Activated T-helper 1 cell treated with anti-CD3 and anti-CD28 coated beads, Interleukin-2, amount 50 U/mL, for 16 hours (primary cell): ENCODE data around the gene GBP7.
"Not testable (repeated sequence)": the region's sequence is repeated elsewhere in the genome, so short reads cannot be mapped to it uniquely, and the experiment has no call there.

Experiments used
- DNase-seq, 2 donors: peaks; one replicate each; pipeline ENCODE4 v3.0.0-alpha.2; 2020; ENCODE audit warnings: low read depth in 1 of 2, low spot score in 1 of 2

The GBP7 gene

DNA sequence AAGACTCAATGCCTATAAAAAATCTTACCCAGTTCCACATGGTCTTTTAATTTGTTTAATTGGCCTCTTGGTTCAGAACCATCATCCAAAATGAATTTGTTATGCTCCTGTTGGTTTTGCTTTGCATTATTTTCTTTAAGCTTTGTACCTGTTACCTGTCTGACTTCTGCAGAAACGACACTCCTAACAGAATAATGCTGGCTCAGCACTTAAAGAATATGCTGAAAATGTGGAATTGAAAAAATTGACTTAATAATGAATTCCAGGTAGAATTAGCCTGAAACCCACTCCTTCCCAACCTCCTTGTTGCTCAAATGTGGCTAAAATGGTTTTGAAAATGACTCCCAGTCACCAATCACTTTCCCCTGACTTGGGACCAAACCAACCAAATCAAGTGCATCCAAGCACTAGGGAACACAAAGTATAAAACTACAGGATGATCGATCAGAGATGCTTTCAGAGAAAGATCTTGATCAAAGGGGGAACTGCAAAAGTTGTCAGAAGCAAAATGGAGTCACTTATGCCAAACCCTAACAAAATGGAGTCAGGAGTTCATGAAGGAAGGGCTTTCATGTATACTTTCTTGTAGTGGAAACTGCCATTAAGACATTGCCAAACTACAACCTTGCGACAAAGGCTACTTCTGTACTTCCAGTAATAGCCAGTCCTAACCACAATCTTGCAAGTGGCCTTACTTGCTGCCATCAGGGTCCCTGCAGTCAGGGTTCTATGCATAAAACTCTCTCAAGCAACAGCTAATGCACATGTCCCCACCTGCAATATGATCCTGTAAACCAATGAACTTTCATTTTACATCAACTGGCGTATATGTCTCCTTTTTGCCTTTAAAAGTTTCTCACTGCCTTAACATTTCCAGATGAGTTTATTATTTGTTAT lies 5.4 kb downstream of the GBP7 start:
- DNase-seq = no peak

DNA sequence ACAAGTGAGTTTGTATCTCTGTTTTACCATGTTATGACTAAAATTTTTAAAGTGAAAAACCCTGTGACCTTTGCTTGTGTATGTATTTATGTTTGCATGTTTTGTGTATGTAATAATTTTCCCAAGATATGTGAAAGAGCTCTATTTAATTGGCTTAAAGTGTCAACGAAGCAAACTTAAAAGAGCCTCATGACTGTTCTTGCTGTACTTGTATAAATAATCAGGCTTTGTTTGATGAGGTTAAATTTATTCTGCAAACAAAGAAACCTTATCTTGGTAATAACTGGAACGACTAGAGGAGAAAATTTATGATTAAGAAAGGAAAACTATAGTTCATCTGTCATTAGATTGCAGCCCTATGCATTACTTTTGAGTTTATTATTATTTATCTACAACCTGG lies 6.6 kb downstream of the GBP7 start:
- no peak for DNase-seq

- no peak for DNase-seq
Measured at GRCh38 chr1:89167590-89168230, 8.1 kb downstream of the GBP7 start.

DNA sequence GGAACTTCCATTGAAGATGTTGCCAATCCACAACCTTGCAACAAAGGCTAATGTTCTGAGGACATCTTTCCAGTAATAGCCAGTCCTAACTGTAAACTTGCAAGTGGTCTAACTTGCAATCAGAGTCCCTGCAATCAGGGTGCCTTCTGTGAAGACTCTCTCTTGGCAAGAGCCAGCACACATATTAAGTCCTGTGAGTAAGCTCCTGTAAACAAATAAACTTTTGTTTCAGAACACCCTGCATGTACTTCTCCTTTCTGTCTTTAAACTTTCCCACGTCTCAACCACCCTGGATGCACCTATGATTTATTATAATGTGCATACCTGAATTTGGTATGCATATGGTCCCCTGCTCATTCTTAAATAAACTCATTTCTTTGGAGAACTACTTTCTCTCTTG lies 9.1 kb downstream of the GBP7 start:
- DNase-seq = no peak

DNA sequence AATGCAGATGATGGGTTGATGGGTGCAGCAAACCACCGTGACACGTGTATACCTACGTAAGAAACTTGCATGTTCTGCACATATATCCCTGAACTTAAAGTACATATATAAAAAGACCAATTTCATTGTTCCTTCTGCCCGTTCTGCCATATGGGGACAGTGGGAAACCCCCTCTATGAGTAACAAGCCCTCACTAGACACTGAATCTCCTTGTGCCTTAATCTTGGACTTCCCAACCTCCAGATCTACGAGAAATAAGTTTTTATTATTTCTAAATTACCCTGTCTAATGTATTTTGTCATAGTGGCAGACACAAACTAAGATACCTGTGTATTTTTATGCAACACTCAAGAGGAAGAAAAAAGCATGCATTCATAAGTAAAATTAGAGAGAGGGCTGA lies 10.0 kb downstream of the GBP7 start:
- DNase-seq = no peak

DNA sequence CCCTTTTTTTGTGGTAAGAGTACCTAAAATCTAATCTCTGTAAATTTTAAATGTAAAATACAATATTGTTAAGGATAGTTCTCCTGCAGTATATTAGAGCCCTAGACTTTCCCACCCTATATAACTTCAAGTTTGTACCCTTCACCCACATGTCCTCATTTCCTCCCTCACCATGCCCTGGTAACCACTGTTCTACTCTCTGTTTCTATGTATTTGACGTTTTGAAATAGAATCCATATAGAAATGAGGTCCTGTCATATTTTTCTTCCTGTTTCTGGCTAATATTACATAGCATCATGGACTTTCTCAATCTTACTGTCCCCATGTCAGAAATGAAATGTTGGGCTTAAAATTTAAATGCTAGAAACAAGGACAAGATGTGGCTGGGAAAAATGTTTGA lies 24.8 kb downstream of the GBP7 start:
- no peak for DNase-seq

DNA sequence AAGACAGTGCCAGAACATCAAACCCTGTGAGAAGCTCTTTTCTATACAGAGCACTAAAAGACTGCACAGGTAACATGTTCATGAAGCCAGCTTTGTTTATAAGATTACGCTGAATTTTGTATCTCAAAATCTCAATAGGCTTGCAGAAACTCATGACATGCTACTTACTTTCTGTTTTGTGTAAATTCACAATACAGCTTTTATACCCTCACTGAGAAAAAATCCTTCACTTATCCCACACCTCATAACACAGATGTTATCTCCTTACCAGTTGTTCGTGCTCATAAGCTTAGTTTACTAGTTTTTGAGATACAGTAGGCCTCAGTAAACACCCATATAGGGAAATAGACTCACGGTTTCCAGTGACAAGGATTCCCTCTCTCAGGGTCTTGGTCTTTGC lies 25.8 kb downstream of the GBP7 start:
- DNase-seq = no peak

GRCh38 chr1:89149229-89149628 lies 26.6 kb downstream of the GBP7 start:
- DNase-seq = no peak

DNA sequence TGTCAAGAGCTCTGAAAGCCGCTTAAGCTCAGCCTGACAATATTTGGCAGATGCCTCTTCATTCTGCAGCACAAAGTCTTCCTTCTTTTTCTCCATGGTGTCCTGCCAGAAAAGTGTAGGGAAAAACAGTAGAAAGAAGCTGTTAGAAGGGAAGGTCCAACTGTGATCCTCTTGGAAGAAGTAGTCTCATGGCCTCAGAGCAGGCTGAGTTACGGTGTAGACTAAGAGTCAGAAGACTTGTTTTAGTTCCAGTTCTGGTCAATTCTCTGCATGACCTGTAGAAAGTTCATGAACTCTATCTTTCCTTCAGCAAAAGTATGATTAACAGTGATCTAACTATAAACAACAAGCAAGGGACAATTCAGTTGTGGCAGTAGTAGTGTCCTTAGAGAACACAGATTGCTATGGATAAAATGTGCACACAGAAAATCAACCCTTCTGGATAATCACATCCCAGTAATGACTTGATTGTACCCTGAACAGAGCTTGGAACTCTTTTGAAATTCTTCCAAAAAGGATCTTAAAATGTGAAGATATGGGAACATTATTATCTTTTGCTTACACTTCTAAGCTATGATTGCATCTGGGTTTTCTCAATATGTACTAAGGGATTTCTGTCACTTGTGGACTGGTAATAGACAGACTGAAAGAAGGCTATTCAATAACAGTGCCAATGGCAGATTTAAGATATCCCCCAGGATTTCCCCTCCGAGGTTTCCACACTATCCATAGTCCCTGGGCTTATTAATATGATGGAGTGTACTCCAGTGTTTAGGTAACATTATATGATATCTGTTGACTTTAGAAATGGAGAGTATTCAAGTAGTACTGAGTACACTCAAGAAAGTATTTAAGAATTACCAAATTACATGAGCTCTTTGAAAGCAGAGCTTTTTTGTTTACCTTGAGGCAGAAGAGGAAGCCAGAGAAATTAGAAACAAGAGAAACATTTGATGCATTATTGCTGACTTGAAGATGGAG lies 27.8 kb downstream of the GBP7 start:
- DNase-seq = no peak

GRCh38 chr1:89146721-89147120 lies 29.1 kb downstream of the GBP7 start:
- DNase-seq = no peak

GRCh38 chr1:89143484-89143883 lies 32.3 kb downstream of the GBP7 start:
- DNase-seq = no peak

GRCh38 chr1:89142160-89142559 lies 33.6 kb downstream of the GBP7 start:
- DNase-seq = no peak

- no peak for DNase-seq
Measured at GRCh38 chr1:89133747-89134146, 42.1 kb downstream of the GBP7 start.

GRCh38 chr1:89130716-89131115 lies 45.1 kb downstream of the GBP7 start:
- no peak for DNase-seq

- DNase-seq = no peak
Measured at GRCh38 chr1:89129911-89130310, 45.9 kb downstream of the GBP7 start.

GRCh38 chr1:89128003-89128458 lies 47.8 kb downstream of the GBP7 start:
- DNase-seq = not testable (repeated sequence)

- peak; percentile 44 to 71 for DNase-seq
Measured at GRCh38 chr1:89126602-89127565, 48.9 kb downstream of the GBP7 start.

DNA sequence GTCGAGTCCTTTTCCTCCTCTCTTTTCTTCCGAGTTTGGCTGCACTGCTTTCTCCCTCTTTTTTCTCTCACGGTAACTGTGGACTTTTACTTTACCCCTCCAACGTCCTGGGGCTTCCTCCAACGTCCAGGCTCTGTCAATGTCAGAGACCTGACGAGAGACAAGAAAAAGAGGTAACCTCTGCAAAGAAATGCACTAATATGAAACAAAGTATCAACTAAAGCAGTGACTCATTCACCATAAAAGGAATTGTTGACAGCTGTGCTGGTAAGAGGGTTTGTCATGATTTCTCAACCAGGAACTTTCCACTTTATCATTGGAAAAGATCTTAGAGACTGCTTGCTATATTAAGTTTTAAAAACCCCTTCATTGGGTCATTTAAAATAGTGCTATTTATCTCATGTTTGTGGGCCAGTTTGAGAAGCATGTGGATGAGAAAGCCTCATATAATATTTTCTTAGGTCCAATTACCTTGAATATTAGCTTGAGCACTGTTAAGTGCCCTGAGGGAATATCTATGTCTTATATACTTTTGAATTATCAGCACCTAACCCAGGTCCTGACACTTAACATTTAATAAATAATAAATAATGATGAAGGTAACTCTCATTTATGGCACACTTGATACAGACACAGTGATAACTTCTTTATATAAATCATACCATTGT lies 49.8 kb downstream of the GBP7 start, which contains the start of gene GBP2:
Gene GBP2 (minus strand): TSS at position 202 of the 668 bp plus-strand sequence. CDS start 4,148 bp downstream, outside the sequence.
- peak in 1 of 2 donors; percentile 14 for DNase-seq

GRCh38 chr1:89125240-89125912 lies 50.4 kb downstream of the GBP7 start:
- no peak for DNase-seq
